SK-N-SH (cell line): ENCODE measurements around the gene MBD4. TPM values are rescaled to one million over a fixed set of nuclear protein-coding genes. Genes with fewer than 3 reads are reported as not detected.

ENCODE experiments used
- CTCF ChIA-PET: fragments of 300-600, 350-600 bp; formaldehyde crosslinking; extraction: SDS; loops from one replicate; lab custom pipeline; 2021; lab: Yijun Ruan, JAX
- POLR2A ChIA-PET: fragments of 350-600 bp; sonication (Branson Sonifier 250); formaldehyde crosslinking; extraction: SDS; loops from one replicate; lab custom pipeline; 2020; ENCODE audit warnings: antibody characterized with exemption, inconsistent platforms; lab: Yijun Ruan, JAX
- DNase-seq: peaks from one replicate; pipeline ENCODE4 v3.0.0; 2012
- H2AFZ ChIP-seq: fragments of 200-600 bp; sonication (generic); 2 replicates; pipeline ENCODE4 v1.8.1; 2016; ENCODE audit warnings: antibody characterized with exemption, mild to moderate bottlenecking, low read depth
- H3F3A ChIP-seq: fragments of 200-600 bp; sonication (generic); replicated peaks from 2 replicates; pipeline ENCODE3; 2016; ENCODE audit warnings: antibody characterized with exemption, mild to moderate bottlenecking; ENCODE audit not compliant: insufficient read depth
- H3K27ac ChIP-seq, 2 experiments: fragments of 200-500 bp in 1 of 2; fragments of 200-600 bp in 1 of 2; sonication (Bioruptor generic) in 1 of 2; sonication (generic), shearing (Covaris generic) in 1 of 2; 2 replicates each; pipeline versions ENCODE4 v1.5.1 to v1.6.1; 2014 to 2016; ENCODE audit warnings: low read depth in 2 of 2, inconsistent platforms in 1 of 2, low read length in 1 of 2, mild to moderate bottlenecking in 1 of 2, mixed read lengths in 1 of 2
- H3K27me3 ChIP-seq: fragments of 200-600 bp; sonication (generic), shearing (Covaris generic); 2 replicates; pipeline ENCODE4 v1.6.1; 2016; ENCODE audit warnings: mixed run types; ENCODE audit not compliant: insufficient read depth
- H3K36me3 ChIP-seq, 2 experiments: fragments of 200-500 bp in 1 of 2; fragments of 200-600 bp in 1 of 2; sonication (Bioruptor generic) in 1 of 2; sonication (generic) in 1 of 2; replicated peaks in 1 of 2; 2 replicates each; pipeline versions ENCODE3 to v1.5.1; 2014 to 2016; ENCODE audit warnings: low read length in 1 of 2, mild to moderate bottlenecking in 1 of 2; ENCODE audit not compliant: insufficient read depth in 2 of 2, control insufficient read depth in 1 of 2
- H3K4me1 ChIP-seq, 2 experiments: fragments of 200-500 bp in 1 of 2; fragments of 200-600 bp in 1 of 2; sonication (Bioruptor generic) in 1 of 2; sonication (generic), shearing (Covaris generic) in 1 of 2; 2 replicates each; pipeline versions ENCODE4 v1.5.1 to v1.6.1; 2014 to 2016; ENCODE audit warnings: low read depth in 1 of 2, low read length in 1 of 2, mixed run types in 1 of 2; ENCODE audit not compliant: insufficient read depth in 2 of 2, control insufficient read depth in 1 of 2
- H3K4me2 ChIP-seq: fragments of 200-600 bp; sonication (generic), shearing (Covaris generic); 2 replicates; pipeline ENCODE4 v1.6.1; 2017; ENCODE audit warnings: mixed run types
- H3K4me3 ChIP-seq, 2 experiments: fragments of 200-500 bp in 1 of 2; fragments of 200-600 bp in 1 of 2; sonication (Bioruptor generic) in 1 of 2; sonication (generic), shearing (Covaris generic) in 1 of 2; 2 replicates each; pipeline versions ENCODE4 v1.5.1 to v1.8.1; 2014 to 2016; ENCODE audit warnings: low read depth in 2 of 2, inconsistent platforms in 1 of 2, low read length in 1 of 2, mild to moderate bottlenecking in 1 of 2, mixed read lengths in 1 of 2, moderate library complexity in 1 of 2
- H3K79me2 ChIP-seq: fragments of 200-600 bp; sonication (generic); 2 replicates; pipeline ENCODE4 v1.8.1; 2017; ENCODE audit warnings: mild to moderate bottlenecking; ENCODE audit not compliant: insufficient read depth
- H3K9ac ChIP-seq: fragments of 200-600 bp; sonication (generic); 2 replicates; pipeline ENCODE4 v1.6.1; 2017; ENCODE audit warnings: mixed run types
- H3K9me2 ChIP-seq: fragments of 200-600 bp; sonication (generic); 2 replicates; pipeline ENCODE4 v1.6.1; 2017; ENCODE audit warnings: mixed run types
- H3K9me3 ChIP-seq: fragments of 200-600 bp; sonication (generic); 2 replicates; pipeline ENCODE4 v1.6.1; 2017; ENCODE audit warnings: mixed run types, mild to moderate bottlenecking, moderate library complexity
- H4K20me1 ChIP-seq: fragments of 200-600 bp; sonication (generic); 2 replicates; pipeline ENCODE4 v1.6.1; 2017; ENCODE audit warnings: mild to moderate bottlenecking, mixed run types; ENCODE audit not compliant: insufficient read depth
- CTCF ChIP-seq: fragments of 200-600 bp; sonication (generic); IDR thresholded peaks from 2 replicates; pipeline ENCODE4 v1.6.1; 2017; ENCODE audit warnings: antibody characterized with exemption, mild to moderate bottlenecking, moderate library complexity
- FOXJ3 ChIP-seq: sonication (generic); formaldehyde crosslinking; IDR thresholded peaks from 2 replicates; pipeline ENCODE4 v1.5.1; 2020; ENCODE audit warnings: mild to moderate bottlenecking, missing genetic modification reagents
- FOXM1 ChIP-seq: IDR thresholded peaks from 2 replicates; pipeline ENCODE4 v1.4.0; 2012; ENCODE audit warnings: low read depth, mild to moderate bottlenecking
- IRF3 ChIP-seq: fragments of 150-350 bp; IDR thresholded peaks from 2 replicates; pipeline ENCODE4 v1.6.1; 2016; ENCODE audit warnings: mild to moderate bottlenecking, low read depth, low read length
- JUND ChIP-seq: IDR thresholded peaks from 2 replicates; pipeline ENCODE4 v1.4.0; 2012
- MEF2A ChIP-seq: IDR thresholded peaks from 2 replicates; pipeline ENCODE4 v1.4.0; 2012; ENCODE audit warnings: low read depth, borderline replicate concordance
- NFIC ChIP-seq: IDR thresholded peaks from 2 replicates; pipeline ENCODE4 v1.4.0; 2012; ENCODE audit warnings: borderline replicate concordance
- POLR2AphosphoS5 ChIP-seq: IDR thresholded peaks from 2 replicates; pipeline ENCODE4 v1.6.1; 2012; ENCODE audit warnings: low read depth, low read length
- RAD21 ChIP-seq: IDR thresholded peaks from 2 replicates; pipeline ENCODE4 v1.6.1; 2012; ENCODE audit warnings: mild to moderate bottlenecking, low read length
- RCOR1 ChIP-seq: fragments of 150-350 bp; IDR thresholded peaks from 2 replicates; pipeline ENCODE4 v1.6.1; 2017; ENCODE audit warnings: antibody characterized with exemption, low read length
- SIN3A ChIP-seq: IDR thresholded peaks from 2 replicates; pipeline ENCODE4 v1.6.1; 2012; ENCODE audit warnings: low read depth, mild to moderate bottlenecking, low read length, moderate library complexity, borderline replicate concordance
- TEAD4 ChIP-seq: IDR thresholded peaks from 2 replicates; pipeline ENCODE4 v1.4.0; 2012; ENCODE audit warnings: mild to moderate bottlenecking, borderline replicate concordance; ENCODE audit not compliant: insufficient read depth
- ZBTB33 ChIP-seq: IDR thresholded peaks from 2 replicates; pipeline ENCODE4 v1.4.0; 2012; ENCODE audit warnings: low read depth, borderline replicate concordance
- WGBS: methylation state at CpG from one replicate; pipeline ENCODE4 v1.1.6; 2017; ENCODE audit warnings: low lambda C conversion rate; 5-methylcytosine and 5-hydroxymethylcytosine counted together
- polyA plus RNA-seq, 3 experiments: library from polyadenylated mRNA; depleted of rRNA; stranded (reverse); fragments of >200 nt; gene quantifications; 2 replicates each; pipeline ENCODE4 v1.2.3, GENCODE V29; 2012

MBD4 gene
- polyA plus RNA-seq, 1 of the 3 experiments (the other 2 are of a cell fraction): 11.1 TPM

GRCh38 chr3:129473769-129474152 lies 34.0 kb upstream of the MBD4 start (continued):
- no peak for TF ChIP-seq CTCF

GRCh38 chr3:129473067-129473768 lies 33.5 kb upstream of the MBD4 start:
- H3K9ac ChIP-seq: no peak overlapping the region

More at GRCh38 chr3:129473067-129473768, 33.5 kb upstream of the MBD4 start:
- no peaks in the 10 kb centered on the region for H3K27me3 ChIP-seq
- H3K79me2 ChIP-seq: no peaks in the 10 kb centered on the region
- no peak for DNase-seq
- no peak overlapping the region for H3K4me3 ChIP-seq
- no peak for TF ChIP-seq SIN3A
- TF ChIP-seq FOXM1: no peak
- TF ChIP-seq RAD21: no peak
- TF ChIP-seq MEF2A: no peak
- no peak for TF ChIP-seq FOXJ3
- no peak for TF ChIP-seq TEAD4
- TF ChIP-seq IRF3: no peak
- TF ChIP-seq NFIC: no peak
- TF ChIP-seq ZBTB33: no peak
- no peak for TF ChIP-seq POLR2AphosphoS5
- TF ChIP-seq RCOR1: no peak
- no peak for TF ChIP-seq JUND
- TF ChIP-seq, all 33 proteins: peak for 0
- Histone ChIP-seq H3F3A (no peaks in the 10 kb centered on the region), H3K27ac (no peak overlapping the region), H4K20me1 (no peaks in the 10 kb centered on the region), H3K9me3 (no peaks in the 10 kb centered on the region), H3K9me2 (no peaks in the 10 kb centered on the region), H3K36me3 (peaks cover 15 to 31% of the 10 kb centered on the region in 2 experiments), H3K4me1 (no peaks in the 10 kb centered on the region), H2AFZ (no peak overlapping the region), H3K4me2 (no peak overlapping the region)
- ChIA-PET POLR2A (no interaction called here), CTCF (no interaction called here)
- WGBS: 83% methylated on average over 4 of the region's 4 CpGs
